A673 (cell line): ENCODE results near the gene EML3. TPM values are rescaled to one million over a fixed set of nuclear protein-coding genes. Genes with fewer than 3 reads are reported as not detected.
A peak's percentile ranks its signal among the peaks of the same experiment; 100 is the strongest.

Experiments
- BruUV-seq: library from RNA; stranded (reverse); fragments of 400-500 nt; replicated peaks from 2 replicates; lab custom pipeline; 2021; lab: Mats Ljungman, UMichigan
- CTCF ChIA-PET: fragments of 300-600 bp; sonication (Branson Sonifier 250); formaldehyde crosslinking; loops from one replicate; lab custom pipeline; 2022; ENCODE audit warnings: antibody characterized with exemption; lab: Charles Lee
- POLR2A ChIA-PET: fragments of 300-600 bp; sonication (Branson Sonifier 250); formaldehyde crosslinking; loops from one replicate; lab custom pipeline; 2022; ENCODE audit warnings: antibody characterized with exemption; ENCODE audit not compliant: low non-redundant PET; lab: Charles Lee
- DNase-seq: peaks from one replicate; pipeline ENCODE4 v3.0.0-alpha.2; 2015; ENCODE audit warnings: low spot score
- H3K27ac ChIP-seq: fragments of 200-600 bp; sonication (generic); 2 replicates; pipeline ENCODE4 v1.5.1; 2016; ENCODE audit warnings: mixed run types, low read depth, mild to moderate bottlenecking, mixed read lengths, antibody characterized with exemption, low read length; ENCODE audit not compliant: poor library complexity, severe bottlenecking
- H3K27me3 ChIP-seq: fragments of 200-600 bp; sonication (generic); replicated peaks from 2 replicates; pipeline ENCODE4 v1.6.1; 2017; ENCODE audit warnings: mixed run types, low read depth, mild to moderate bottlenecking, mixed read lengths, antibody characterized with exemption, low read length; ENCODE audit not compliant: insufficient read depth, poor library complexity
- H3K36me3 ChIP-seq: fragments of 200-600 bp; sonication (generic); 2 replicates; pipeline ENCODE4 v1.6.1; 2016; ENCODE audit warnings: mixed run types, mild to moderate bottlenecking, mixed read lengths, antibody characterized with exemption, low read length; ENCODE audit not compliant: insufficient read depth, poor library complexity, severe bottlenecking
- H3K4me1 ChIP-seq: fragments of 200-600 bp; sonication (generic); 2 replicates; pipeline ENCODE4 v1.6.1; 2017; ENCODE audit warnings: mixed run types, mild to moderate bottlenecking, mixed read lengths, antibody characterized with exemption, low read length; ENCODE audit not compliant: insufficient read depth, poor library complexity, severe bottlenecking
- H3K4me3 ChIP-seq: fragments of 200-600 bp; sonication (generic); 2 replicates; pipeline ENCODE4 v1.5.1; 2016; ENCODE audit warnings: low read depth, mixed run types, mild to moderate bottlenecking, mixed read lengths, low read length; ENCODE audit not compliant: poor library complexity, severe bottlenecking
- H3K9me3 ChIP-seq: fragments of 200-600 bp; sonication (generic); 2 replicates; pipeline ENCODE4 v1.6.1; 2016; ENCODE audit warnings: mixed run types, low read depth, mild to moderate bottlenecking, mixed read lengths, antibody characterized with exemption, low read length; ENCODE audit not compliant: poor library complexity, severe bottlenecking
- EZH2 ChIP-seq: fragments of 200-600 bp; sonication (generic); IDR thresholded peaks from 2 replicates; pipeline ENCODE4 v1.6.1; 2017; ENCODE audit warnings: borderline replicate concordance, low read depth, mild to moderate bottlenecking, mixed read lengths, antibody characterized with exemption, low read length; ENCODE audit not compliant: poor library complexity, severe bottlenecking
- intact Hi-C: fragments of 100-400 bp; cut with micrococcal nuclease; formaldehyde crosslinking; loops from one replicate; pipeline ENCODE4 v1.10.0; 2022; ENCODE audit not compliant: unreplicated experiment
- total RNA-seq: library from RNA; stranded (reverse); gene quantifications from 2 replicates; pipeline ENCODE4 v1.2.3, GENCODE V29; 2021
- TF ChIP-seq, protein P1 (sequence below): fragments of 300-800, 200-600 bp; sonication (generic); conservative IDR thresholded peaks from 2 replicates; pipeline ENCODE4 v1.5.1; 2017; ENCODE audit warnings: low read depth, mild to moderate bottlenecking, antibody characterized with exemption, low read length, moderate library complexity, mixed read lengths

EML3 gene
- total RNA-seq, 1 experiment from 2014 or later: 21.3 TPM

DNA sequence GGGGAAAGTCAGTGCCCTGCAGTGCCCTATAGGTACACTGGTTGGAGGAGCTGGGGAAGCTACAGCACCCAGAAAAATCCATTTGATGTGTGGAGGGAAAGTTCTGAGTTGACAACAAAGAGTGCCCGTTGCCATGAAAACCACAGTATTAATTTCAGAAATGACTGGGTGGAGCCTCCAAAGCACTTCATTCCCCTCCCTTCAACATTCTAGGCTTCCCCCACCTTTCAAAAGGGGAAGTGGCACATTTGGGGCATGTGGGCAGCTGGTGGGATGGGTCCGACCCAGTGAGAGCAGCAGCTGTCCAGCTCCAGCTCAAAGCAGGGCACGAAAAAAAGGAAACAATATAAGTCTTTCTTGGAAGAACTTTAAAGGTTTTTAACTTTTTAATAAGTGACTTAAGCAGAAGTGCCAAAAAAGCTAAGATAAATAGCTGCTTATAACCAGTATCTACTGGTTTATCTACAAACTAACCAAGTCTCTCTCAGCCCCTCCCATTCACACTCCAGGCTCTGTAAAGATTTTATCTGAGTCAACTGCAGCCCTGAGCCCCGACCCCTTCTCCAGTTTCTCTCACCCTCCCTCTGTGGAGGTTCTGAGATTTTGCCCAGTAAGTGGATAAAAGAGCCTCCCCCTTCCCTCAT lies 57.0 kb downstream of the EML3 start:
- TF ChIP-seq, protein P1, sequence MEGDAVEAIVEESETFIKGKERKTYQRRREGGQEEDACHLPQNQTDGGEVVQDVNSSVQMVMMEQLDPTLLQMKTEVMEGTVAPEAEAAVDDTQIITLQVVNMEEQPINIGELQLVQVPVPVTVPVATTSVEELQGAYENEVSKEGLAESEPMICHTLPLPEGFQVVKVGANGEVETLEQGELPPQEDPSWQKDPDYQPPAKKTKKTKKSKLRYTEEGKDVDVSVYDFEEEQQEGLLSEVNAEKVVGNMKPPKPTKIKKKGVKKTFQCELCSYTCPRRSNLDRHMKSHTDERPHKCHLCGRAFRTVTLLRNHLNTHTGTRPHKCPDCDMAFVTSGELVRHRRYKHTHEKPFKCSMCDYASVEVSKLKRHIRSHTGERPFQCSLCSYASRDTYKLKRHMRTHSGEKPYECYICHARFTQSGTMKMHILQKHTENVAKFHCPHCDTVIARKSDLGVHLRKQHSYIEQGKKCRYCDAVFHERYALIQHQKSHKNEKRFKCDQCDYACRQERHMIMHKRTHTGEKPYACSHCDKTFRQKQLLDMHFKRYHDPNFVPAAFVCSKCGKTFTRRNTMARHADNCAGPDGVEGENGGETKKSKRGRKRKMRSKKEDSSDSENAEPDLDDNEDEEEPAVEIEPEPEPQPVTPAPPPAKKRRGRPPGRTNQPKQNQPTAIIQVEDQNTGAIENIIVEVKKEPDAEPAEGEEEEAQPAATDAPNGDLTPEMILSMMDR: no peak
- TF ChIP-seq EZH2: no peak
- no peak for DNase-seq
- H3K27me3 ChIP-seq: no peaks in the 10 kb centered on the region
- H3K4me3 ChIP-seq: no peak overlapping the region
- no peaks in the 10 kb centered on the region for H3K9me3 ChIP-seq
- peaks cover 84% of the 10 kb centered on the region for H3K4me1 ChIP-seq
- intact Hi-C loops: no loop called here
- peak overlapping the region; percentile 77 for H3K27ac ChIP-seq
- ChIA-PET POLR2A (interaction anchor here (0.7 kb wide), 1 partner anchor 470 kb away, joined by 4 read pairs; no protein-coding TSS in a partner anchor), CTCF (interaction anchor here (1.2 kb wide), 1 partner anchor 13 kb away, joined by 4 read pairs; no protein-coding TSS in a partner anchor)
- H3K36me3 ChIP-seq: peaks cover 39% of the 10 kb centered on the region
- BruUV-seq: no TSS peak

DNA sequence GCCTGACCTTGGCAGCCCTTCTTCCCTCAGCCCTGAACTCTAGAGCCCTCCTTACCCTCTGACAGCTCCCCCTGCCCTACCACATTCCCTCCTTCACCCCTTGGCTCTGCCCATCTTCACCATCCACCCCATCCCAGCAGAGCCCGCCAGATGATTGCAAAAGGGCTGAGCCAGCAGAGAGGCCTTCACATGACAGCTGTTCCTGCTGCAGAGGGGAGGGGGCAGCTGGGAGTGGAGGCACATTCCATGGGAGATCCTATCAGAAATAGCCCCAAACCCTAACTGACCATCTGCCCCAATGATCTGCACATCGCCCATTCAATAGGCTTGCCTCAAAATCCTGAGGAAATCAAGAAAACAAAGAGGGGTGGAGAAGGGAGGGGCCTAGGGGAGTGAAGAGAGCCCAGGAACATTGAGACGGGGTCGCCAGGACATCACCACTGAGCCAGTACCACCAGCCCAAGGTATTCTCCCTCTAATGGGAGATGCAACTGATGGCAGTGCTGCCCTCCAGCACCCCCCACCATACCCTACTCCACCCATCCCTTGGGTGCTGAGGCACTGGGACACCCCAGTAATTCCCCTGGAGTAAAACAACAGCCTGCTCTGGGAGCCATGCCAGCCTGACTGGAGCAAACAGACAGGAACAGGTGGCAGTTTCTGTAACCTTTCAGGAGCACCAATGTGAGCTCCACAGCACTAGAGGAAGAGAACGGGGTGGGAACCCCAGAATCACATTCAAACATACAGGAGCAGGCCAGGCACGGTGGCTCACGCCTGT lies 58.0 kb downstream of the EML3 start:
- H3K27ac ChIP-seq: peak overlapping the region; percentile 90
- BruUV-seq: no TSS peak
- TF ChIP-seq EZH2: no peak
- no peak overlapping the region for H3K4me3 ChIP-seq
- peaks cover 74% of the 10 kb centered on the region for H3K4me1 ChIP-seq
- H3K27me3 ChIP-seq: no peaks in the 10 kb centered on the region
- ChIA-PET POLR2A (no interaction called here), CTCF (interaction anchor here (0.6 to 2.5 kb wide), 3 partner anchors 12 to 66 kb away, joined by 4 to 14 read pairs (median 6); no protein-coding TSS in a partner anchor)
- no peak for DNase-seq
- peaks cover 29% of the 10 kb centered on the region for H3K36me3 ChIP-seq
- intact Hi-C loops: no loop called here
- no peaks in the 10 kb centered on the region for H3K9me3 ChIP-seq

DNA sequence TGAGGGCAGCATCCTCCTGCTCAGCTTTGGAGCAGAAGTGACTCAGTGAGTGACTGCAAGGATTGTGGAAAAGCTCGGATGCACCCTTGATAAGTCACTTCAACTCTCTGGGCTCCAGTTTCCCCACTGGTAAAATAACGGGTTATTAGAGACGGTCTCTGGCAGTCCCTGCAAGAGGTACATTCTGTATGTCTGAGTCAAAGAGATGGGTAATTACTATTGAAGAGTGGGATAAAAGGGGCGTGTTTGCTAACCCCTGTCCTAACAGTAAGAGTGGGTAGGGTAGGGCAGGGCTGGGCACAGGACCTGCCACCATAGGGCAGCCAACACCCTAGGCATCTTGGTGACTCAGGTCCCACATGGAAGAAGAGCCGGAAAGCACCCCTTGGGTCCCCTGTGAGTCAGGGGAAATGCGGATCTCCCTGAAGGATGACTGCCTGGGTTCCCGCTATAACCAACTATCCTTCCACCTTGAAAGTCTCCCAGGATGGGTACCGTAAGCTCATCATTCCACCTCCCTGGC lies 58.7 kb downstream of the EML3 start:
- ChIA-PET POLR2A (interaction anchor here (0.6 kb wide), 1 partner anchor 122 kb away, joined by 3 read pairs; no protein-coding TSS in a partner anchor), CTCF (interaction anchor here (0.6 to 2.5 kb wide), 2 partner anchors 11 to 66 kb away, joined by 6 to 14 read pairs; no protein-coding TSS in a partner anchor)
- H3K9me3 ChIP-seq: no peaks in the 10 kb centered on the region
- H3K36me3 ChIP-seq: peaks cover 22% of the 10 kb centered on the region
- H3K27ac ChIP-seq: peak overlapping the region; percentile 90
- H3K4me1 ChIP-seq: peaks cover 68% of the 10 kb centered on the region
- no peak for TF ChIP-seq EZH2
- TF ChIP-seq, protein P1: no peak
- DNase-seq: peak; percentile 71
- no peak overlapping the region for H3K4me3 ChIP-seq
- BruUV-seq: no TSS peak
- intact Hi-C loops: no loop called here
- H3K27me3 ChIP-seq: no peaks in the 10 kb centered on the region
